Tibial nerve (tissue), 4 donors: ENCODE results near the gene TSPAN5.

Experiments used
- CTCF ChIP-seq, 5 experiments: fragments of 200-600 bp in 3 of 5; fragments of 450-650 bp in 2 of 5; sonication (generic) in 3 of 5; IDR thresholded peaks; one replicate each; pipeline ENCODE4 v1.5.1; 2016 to 2019; ENCODE audit warnings: antibody characterized with exemption in 5 of 5, mild to moderate bottlenecking in 3 of 5, moderate library complexity in 2 of 5
- EP300 ChIP-seq, 2 donors: sonication (generic); formaldehyde crosslinking; IDR thresholded peaks; one replicate each; pipeline ENCODE4 v1.6.1; 2017; ENCODE audit warnings: antibody characterized with exemption in 2 of 2, mild to moderate bottlenecking in 1 of 2

GRCh38 chr4:98481167-98481566 lies 177.2 kb downstream of the TSPAN5 start:
- TF ChIP-seq CTCF (IDR thresholded peaks at IDR 0.05): no peak
- no peak for TF ChIP-seq EP300 (IDR thresholded peaks at IDR 0.05)
